Measurements from ENCODE around the gene TMEM98. TPM values are rescaled to one million over a fixed set of nuclear protein-coding genes. Genes with fewer than 3 reads are reported as not detected.
"Not testable (repeated sequence)": the region's sequence is repeated elsewhere in the genome, so short reads cannot be mapped to it uniquely, and the experiment has no call there.

TMEM98 gene
- total RNA-seq, 3 donors from 2014 or later: 59.7 to 138 (median 129) TPM

DNA sequence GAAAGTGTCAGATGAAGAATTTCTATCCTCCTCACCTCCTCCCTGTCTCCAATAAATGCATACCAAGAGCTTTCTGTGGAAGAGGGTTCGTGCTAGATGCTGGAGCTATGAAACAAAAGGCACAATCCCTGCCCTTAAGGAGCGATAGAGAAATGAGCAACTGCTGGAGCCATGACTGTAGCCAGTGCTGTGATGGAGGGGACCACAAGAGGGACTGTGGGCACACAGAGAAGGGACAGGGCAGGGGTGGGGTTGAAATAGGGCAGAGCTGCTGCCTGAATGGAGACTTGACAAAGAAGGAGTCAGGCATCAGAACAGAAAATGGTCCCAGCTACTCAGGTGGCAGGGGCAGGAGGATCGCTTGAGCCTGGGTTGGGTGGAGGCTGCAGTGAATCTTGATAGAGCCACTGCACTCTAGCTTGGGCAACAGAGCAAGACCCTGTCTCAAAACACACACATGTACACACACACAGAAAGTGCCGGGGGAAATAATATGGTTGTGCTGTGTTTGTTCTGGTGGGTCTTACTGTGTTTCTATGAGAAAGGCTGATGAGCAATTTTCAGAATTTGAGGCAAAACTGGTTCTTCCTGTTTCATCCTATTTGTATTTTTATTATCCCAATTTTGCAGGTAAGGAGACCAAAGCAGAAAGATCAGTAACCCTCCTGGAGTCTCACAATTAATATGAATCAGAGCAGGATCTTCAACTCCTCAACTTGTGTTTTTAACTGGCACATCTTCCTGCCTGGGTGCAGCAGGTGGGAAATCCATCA lies 16.5 kb downstream of the TMEM98 start:
- Histone ChIP-seq H3K27ac (peak overlapping the region; percentile 34 to 68), H3K36me3 (no peaks in the 10 kb centered on the region), H3K9me3 (no peaks in the 10 kb centered on the region), H3K27me3 (no peaks in the 10 kb centered on the region), H3K4me1 (no peaks in the 10 kb centered on the region), H3K4me3 (no peak overlapping the region)
- intact Hi-C loops (cut with DNase I; ENCODE audit: low total_unique reads): no loop called here
- DNase-seq (ENCODE audit: low spot score in 2 of 2): no peak
- TF ChIP-seq CTCF (IDR thresholded peaks at IDR 0.05) (no peak), POLR2AphosphoS5 (IDR thresholded peaks at IDR 0.05) (no peak), POLR2A (IDR thresholded peaks at IDR 0.05) (no peak)

GRCh38 chr17:32946375-32947135 lies 18.6 kb downstream of the TMEM98 start:
- intact Hi-C loops (cut with DNase I; ENCODE audit: low total_unique reads): no loop called here
- no peak for DNase-seq (ENCODE audit: low spot score in 2 of 2)

GRCh38 chr17:32947736-32948135 lies 19.8 kb downstream of the TMEM98 start:
- Histone ChIP-seq H3K9me3 (no peaks in the 10 kb centered on the region), H3K27me3 (no peaks in the 10 kb centered on the region), H3K36me3 (no peaks in the 10 kb centered on the region), H3K4me1 (no peaks in the 10 kb centered on the region), H3K27ac (no peak overlapping the region), H3K4me3 (no peak overlapping the region)
- no peak for TF ChIP-seq POLR2AphosphoS5 (IDR thresholded peaks at IDR 0.05)
- TF ChIP-seq POLR2A (IDR thresholded peaks at IDR 0.05): no peak
- no peak for TF ChIP-seq CTCF (IDR thresholded peaks at IDR 0.05)
- no peak for DNase-seq (ENCODE audit: low spot score in 2 of 2)
- intact Hi-C loops (cut with DNase I; ENCODE audit: low total_unique reads): no loop called here

More at GRCh38 chr17:32946375-32947135, 18.6 kb downstream of the TMEM98 start:
- no peaks in the 10 kb centered on the region for H3K27me3 ChIP-seq
- no peak overlapping the region for H3K4me3 ChIP-seq
- no peaks in the 10 kb centered on the region for H3K4me1 ChIP-seq
- no peaks in the 10 kb centered on the region for H3K36me3 ChIP-seq
- no peaks in the 10 kb centered on the region for H3K9me3 ChIP-seq
- no peak for TF ChIP-seq CTCF (IDR thresholded peaks at IDR 0.05)
- no peak for TF ChIP-seq POLR2A (IDR thresholded peaks at IDR 0.05)
- TF ChIP-seq POLR2AphosphoS5 (IDR thresholded peaks at IDR 0.05): no peak
- H3K27ac ChIP-seq: no peak overlapping the region

DNA sequence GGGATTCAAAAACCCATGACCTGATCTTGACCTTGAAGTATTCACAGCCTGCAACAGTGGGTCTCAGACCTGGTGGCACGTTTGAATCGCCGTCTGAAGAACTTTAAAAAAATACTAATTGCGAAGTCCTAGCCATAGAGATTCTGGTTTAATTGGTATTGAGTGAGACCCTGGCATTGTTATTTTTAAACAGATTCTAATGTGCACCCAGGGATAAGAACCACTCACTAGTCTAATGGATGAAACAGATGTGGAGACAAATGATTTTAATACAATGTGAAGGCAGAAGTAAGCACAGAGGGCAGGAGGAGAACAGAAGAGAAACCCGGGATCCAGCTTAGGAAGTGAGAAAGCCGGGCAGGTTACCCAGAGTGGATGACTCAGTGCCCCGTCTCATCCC lies 21.2 kb downstream of the TMEM98 start:
- TF ChIP-seq POLR2A (IDR thresholded peaks at IDR 0.05): no peak
- no peak for TF ChIP-seq POLR2AphosphoS5 (IDR thresholded peaks at IDR 0.05)
- TF ChIP-seq CTCF (IDR thresholded peaks at IDR 0.05): no peak
- no peak for DNase-seq (ENCODE audit: low spot score in 2 of 2)
- intact Hi-C loops (cut with DNase I; ENCODE audit: low total_unique reads): no loop called here
- Histone ChIP-seq H3K9me3 (no peaks in the 10 kb centered on the region), H3K27me3 (no peaks in the 10 kb centered on the region), H3K36me3 (no peaks in the 10 kb centered on the region), H3K4me1 (no peaks in the 10 kb centered on the region), H3K27ac (no peak overlapping the region), H3K4me3 (no peak overlapping the region)

DNA sequence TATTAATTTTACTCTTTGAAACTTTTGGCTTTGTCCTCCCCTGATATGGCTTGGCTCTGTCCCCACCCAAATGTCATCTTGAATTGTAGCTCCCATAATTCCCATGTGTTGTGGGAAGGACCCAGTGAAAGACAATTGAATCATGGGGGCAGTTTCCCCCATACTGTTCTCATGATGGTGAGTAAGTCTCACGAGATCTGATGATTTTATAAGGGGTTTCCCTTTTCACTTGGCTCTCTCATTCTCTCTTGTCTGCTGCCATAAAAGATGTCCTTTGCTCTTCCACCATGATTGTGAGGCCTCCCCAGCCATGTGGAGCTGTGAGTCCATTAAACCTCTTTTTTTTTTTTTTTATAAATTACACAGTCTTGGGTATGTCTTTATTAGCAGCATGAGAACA lies 24.5 kb downstream of the TMEM98 start:
- H3K27ac ChIP-seq; H3K27me3 ChIP-seq; intact Hi-C loops (cut with DNase I; ENCODE audit: low total_unique reads); H3K36me3 ChIP-seq; DNase-seq (ENCODE audit: low spot score in 2 of 2); H3K9me3 ChIP-seq; H3K4me1 ChIP-seq; H3K4me3 ChIP-seq: not testable (repeated sequence)
